Measurements from ENCODE around the gene UBE2Q2. TPM values are rescaled to one million over a fixed set of nuclear protein-coding genes. Genes with fewer than 3 reads are reported as not detected.
"Not testable (repeated sequence)": the region's sequence is repeated elsewhere in the genome, so short reads cannot be mapped to it uniquely, and the experiment has no call there.

Gene UBE2Q2
- total RNA-seq, result 29.0 TPM
- long read RNA-seq, transcript UBE2Q2-208 (12 exons, 2,969 nt), result minor isoform, 6 of 105 reads
- long read RNA-seq, transcript UBE2Q2-201 (13 exons, 3,130 nt), result major isoform, 61 of 105 reads
- long read RNA-seq, partial matches to known transcripts, result 9 of 105 reads
- long read RNA-seq, other reads (novel, unspliced or antisense), result 27 of 105 reads

- Histone ChIP-seq H3K27ac (peak within 1 kb of the TSS; percentile 94), H3K27me3 (ENCODE audit: low read depth) (no peaks in the 10 kb centered on the region), H3K4me1 (peaks cover 20% of the 10 kb centered on the region), H3K4me3 (peak within 1 kb of the TSS; percentile 93), H3K36me3 (no peaks in the 10 kb centered on the region), H3K9me3 (no peaks in the 10 kb centered on the region)
- intact Hi-C loops (cut with DNase I), result no loop called here
- peak; percentile 78 to 81 for ATAC-seq
- DNase-seq, result peak; percentile 81
- no peak for TF ChIP-seq CTCF (IDR thresholded peaks at IDR 0.05)
Observed at GRCh38 chr15:75842722-75843677, at the start of gene UBE2Q2. UBE2Q2 (plus strand) TSS chr15:75843447; CDS start chr15:75843667, 220 bp downstream.

GRCh38 chr15:75796321-75796720, 46.9 kb upstream of the UBE2Q2 start:
- intact Hi-C loops (cut with DNase I), result no loop called here
- Histone ChIP-seq H3K4me3 (no peak overlapping the region), H3K4me1 (no peaks in the 10 kb centered on the region), H3K36me3 (no peaks in the 10 kb centered on the region), H3K27me3 (ENCODE audit: low read depth) (peaks cover 10% of the 10 kb centered on the region), H3K27ac (no peak overlapping the region), H3K9me3 (no peaks in the 10 kb centered on the region)
- ATAC-seq, result no peak
- TF ChIP-seq CTCF (IDR thresholded peaks at IDR 0.05), result no peak
- DNase-seq, result no peak

GRCh38 chr15:75797146-75797545, 46.1 kb upstream of the UBE2Q2 start:
- H3K27ac ChIP-seq; H3K36me3 ChIP-seq; DNase-seq; ATAC-seq; H3K27me3 ChIP-seq (ENCODE audit: low read depth); H3K4me3 ChIP-seq; intact Hi-C loops (cut with DNase I); H3K9me3 ChIP-seq; H3K4me1 ChIP-seq: not testable (repeated sequence)

- TF ChIP-seq CTCF (IDR thresholded peaks at IDR 0.05), result no peak
- ATAC-seq (no peak), DNase-seq (no peak)
- Histone ChIP-seq H3K4me1 (peaks cover 7% of the 10 kb centered on the region), H3K36me3 (no peaks in the 10 kb centered on the region), H3K27me3 (ENCODE audit: low read depth) (peaks cover 10% of the 10 kb centered on the region), H3K9me3 (no peaks in the 10 kb centered on the region), H3K27ac (no peak overlapping the region), H3K4me3 (no peak overlapping the region)
- intact Hi-C loops (cut with DNase I), result no loop called here
Observed at GRCh38 chr15:75799190-75799589, 44.1 kb upstream of the UBE2Q2 start.

- DNase-seq; H3K4me1 ChIP-seq; ATAC-seq; H3K9me3 ChIP-seq; intact Hi-C loops (cut with DNase I); H3K27me3 ChIP-seq (ENCODE audit: low read depth); H3K27ac ChIP-seq; H3K36me3 ChIP-seq; H3K4me3 ChIP-seq: not testable (repeated sequence)
Observed at GRCh38 chr15:75800409-75800808, 42.8 kb upstream of the UBE2Q2 start.

- Histone ChIP-seq H3K4me1 (peaks cover 7% of the 10 kb centered on the region), H3K27me3 (ENCODE audit: low read depth) (peaks cover 10% of the 10 kb centered on the region), H3K36me3 (no peaks in the 10 kb centered on the region), H3K4me3 (peak overlapping the region; percentile 28), H3K9me3 (no peaks in the 10 kb centered on the region), H3K27ac (no peak overlapping the region)
- peak; percentile 90 for DNase-seq
- peak; percentile 92 for TF ChIP-seq CTCF (IDR thresholded peaks at IDR 0.05)
- intact Hi-C loops (cut with DNase I), result no loop called here
- ATAC-seq, result peak; percentile 98 to 100
Observed at GRCh38 chr15:75801859-75802593, 41.2 kb upstream of the UBE2Q2 start.

GRCh38 chr15:75807486-75807885, 35.8 kb upstream of the UBE2Q2 start:
- DNase-seq; H3K9me3 ChIP-seq; ATAC-seq; H3K36me3 ChIP-seq; H3K4me1 ChIP-seq; intact Hi-C loops (cut with DNase I); H3K4me3 ChIP-seq; H3K27me3 ChIP-seq (ENCODE audit: low read depth); H3K27ac ChIP-seq: not testable (repeated sequence)

GRCh38 chr15:75808009-75808408, 35.2 kb upstream of the UBE2Q2 start:
- H3K27ac ChIP-seq; ATAC-seq; H3K4me3 ChIP-seq; H3K36me3 ChIP-seq; DNase-seq; intact Hi-C loops (cut with DNase I); H3K4me1 ChIP-seq; H3K27me3 ChIP-seq (ENCODE audit: low read depth); H3K9me3 ChIP-seq: not testable (repeated sequence)

All from lower lobe of right lung (tissue), 2 donors.